ENCODE data around the gene C2CD4B.

C2CD4B gene

DNA sequence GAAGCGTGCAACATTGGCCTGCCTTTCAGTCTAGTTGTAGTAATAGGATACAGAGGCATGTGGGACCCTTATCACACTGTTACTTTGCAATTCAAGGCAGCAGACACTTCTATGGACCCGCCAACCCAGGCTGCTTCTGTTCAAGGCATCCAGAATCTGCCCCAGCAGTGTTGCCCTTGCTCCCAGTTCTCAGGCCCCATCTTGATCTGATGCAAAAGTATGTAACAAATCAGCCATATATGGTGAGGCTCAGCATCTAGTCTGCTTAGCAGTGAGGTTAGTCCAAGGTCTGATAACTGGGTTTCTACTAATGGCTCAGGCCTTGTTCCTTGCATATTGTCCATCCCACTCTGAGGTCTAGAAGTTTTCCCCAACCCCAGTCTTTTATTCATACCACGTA is 17.9 kb downstream of the C2CD4B start:
- no peak for DNase-seq

DNA sequence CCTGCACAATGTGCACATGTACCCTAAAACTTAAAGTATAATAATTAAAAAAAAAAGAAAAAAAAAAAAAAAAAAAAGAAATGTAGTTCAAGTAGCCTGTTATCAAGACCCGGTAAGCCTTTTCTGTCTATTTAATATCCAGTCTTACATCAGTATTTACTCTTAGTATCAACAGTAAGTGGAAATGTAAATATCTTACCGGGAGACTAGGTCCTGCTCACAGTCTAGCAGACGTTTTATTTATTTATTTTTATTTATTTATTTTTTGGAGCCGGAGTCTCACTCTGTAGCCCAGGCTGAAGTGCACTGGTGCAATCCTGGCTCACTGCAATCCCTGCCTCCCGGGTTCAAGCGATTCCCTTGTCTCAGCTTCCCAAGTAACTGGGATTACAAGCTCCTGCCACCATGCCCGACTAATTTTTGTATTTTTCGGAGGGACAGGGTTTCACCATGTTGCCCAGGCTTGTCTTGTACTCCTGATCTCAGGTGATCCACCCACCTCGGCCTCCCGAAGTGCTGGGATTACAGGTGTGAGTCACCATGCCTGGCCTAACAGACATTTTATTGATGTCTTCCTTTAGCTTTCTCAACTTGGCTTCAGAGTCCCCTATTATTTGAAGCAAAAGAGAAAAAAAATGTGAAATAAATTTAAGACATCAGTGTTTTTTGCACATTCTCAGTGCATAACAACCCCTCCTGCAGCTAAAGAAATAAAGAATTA is 19.9 kb downstream of the C2CD4B start:
- DNase-seq: no peak

GRCh38 chr15:62142736-62143135 is 22.3 kb downstream of the C2CD4B start:
- no peak for DNase-seq

DNA sequence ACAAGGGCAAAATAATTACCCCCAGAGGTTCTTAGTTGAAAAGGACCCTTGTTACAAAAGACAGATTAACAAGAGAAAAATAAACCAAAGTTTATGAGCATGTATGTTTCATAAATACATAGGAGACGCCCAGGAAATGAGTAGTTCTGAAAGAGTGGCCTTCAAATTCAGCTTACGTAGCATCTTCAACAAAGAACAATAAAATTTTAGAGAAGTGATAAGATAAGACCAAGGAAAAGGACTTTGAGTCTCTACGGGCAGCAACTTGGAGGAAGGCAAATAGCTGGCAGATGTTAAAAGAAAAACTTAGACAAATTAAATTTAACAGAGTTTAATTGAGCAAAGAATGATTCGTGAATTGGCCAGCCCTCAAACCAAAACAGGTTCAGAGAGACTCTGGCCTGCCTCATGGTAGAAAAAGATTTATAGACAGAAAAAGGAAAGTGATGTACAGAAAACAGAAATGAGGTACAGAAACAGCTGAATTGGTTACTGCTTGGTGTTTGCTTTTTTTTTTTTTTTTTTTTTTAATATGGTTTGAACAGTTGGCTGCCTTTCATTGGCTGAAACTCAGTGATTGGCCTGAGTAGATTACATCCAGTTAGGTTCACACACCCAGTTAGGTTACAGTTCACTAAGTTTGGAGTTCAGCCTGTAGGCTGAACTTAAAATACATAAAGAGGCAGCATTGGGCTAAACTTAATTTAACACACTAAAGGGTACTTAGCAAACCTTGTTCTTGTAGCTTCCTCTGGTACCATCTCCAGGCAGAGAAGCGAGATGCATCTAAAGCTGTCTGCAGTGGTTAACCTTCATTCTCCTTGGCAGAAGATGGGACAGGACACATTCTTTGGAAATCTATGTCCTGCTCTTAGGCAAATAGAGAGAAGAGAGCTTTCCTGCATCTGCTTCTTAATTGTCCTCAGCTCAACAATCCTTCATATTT is 23.2 kb downstream of the C2CD4B start:
- DNase-seq: no peak

- no peak for DNase-seq
Observed at GRCh38 chr15:62141200-62141599, 23.9 kb downstream of the C2CD4B start.

DNA sequence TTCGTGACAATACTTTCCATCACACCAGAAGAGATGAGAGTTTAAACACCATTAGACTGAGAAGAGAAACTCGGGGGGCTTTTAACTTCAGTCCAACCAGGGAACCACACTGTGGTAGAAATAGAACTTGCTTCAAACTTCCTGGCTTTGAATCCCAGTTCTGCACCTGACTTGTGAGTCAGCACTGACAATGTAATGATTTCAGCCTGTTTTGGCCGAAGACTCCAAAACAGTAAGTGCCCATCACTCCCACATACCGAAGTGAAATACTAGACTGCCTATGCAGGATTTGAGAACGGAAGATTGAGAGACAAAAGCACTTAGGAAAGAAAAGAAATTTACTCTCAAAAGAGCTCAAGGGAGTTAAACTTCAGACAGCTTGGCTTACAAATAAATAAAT is 27.0 kb downstream of the C2CD4B start:
- no peak for DNase-seq

- DNase-seq: no peak
Observed at GRCh38 chr15:62136911-62137865, 27.9 kb downstream of the C2CD4B start.

- no peak for DNase-seq
Observed at GRCh38 chr15:62135532-62136134, 29.5 kb downstream of the C2CD4B start.

DNA sequence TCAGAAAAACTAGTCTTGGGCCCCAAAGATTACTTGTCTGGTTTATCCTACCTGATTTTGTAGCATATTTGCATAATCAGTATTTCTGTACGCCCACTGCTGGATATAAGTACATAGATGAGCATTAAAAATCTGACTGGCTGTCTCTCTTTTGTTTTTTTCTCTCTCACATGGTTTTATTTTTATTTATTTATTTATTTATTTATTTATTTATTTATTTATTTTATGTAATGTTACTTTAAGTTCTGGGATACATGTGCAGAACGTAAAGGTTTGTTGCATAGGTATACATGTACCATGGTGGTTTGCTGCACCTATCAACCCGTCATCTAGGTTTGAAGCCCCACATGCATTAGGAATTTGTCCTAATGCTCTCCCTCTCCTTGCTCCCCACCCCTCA is 31.9 kb downstream of the C2CD4B start:
- DNase-seq: no peak

DNA sequence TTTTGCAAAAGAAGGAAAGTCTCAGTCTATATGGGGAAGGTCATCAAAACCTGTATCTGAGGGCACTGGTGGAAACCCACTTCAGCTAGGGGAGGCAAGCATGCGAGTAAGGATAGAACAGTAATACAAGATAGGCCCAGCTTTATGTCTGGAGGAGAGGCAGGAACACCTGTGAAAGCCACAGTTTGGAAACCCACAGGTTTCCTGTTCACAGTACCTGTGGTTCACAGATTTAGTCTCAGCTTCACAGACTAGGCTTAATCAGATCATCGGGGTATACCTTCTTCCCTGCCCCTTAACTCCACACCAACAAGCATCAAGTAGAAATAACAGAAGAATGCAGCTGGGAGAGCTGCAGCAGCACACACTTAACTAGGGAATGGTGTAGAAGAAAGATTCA is 36.2 kb downstream of the C2CD4B start:
- DNase-seq: no peak

GRCh38 chr15:62126364-62126763 is 38.7 kb downstream of the C2CD4B start:
- DNase-seq: no peak

DNA sequence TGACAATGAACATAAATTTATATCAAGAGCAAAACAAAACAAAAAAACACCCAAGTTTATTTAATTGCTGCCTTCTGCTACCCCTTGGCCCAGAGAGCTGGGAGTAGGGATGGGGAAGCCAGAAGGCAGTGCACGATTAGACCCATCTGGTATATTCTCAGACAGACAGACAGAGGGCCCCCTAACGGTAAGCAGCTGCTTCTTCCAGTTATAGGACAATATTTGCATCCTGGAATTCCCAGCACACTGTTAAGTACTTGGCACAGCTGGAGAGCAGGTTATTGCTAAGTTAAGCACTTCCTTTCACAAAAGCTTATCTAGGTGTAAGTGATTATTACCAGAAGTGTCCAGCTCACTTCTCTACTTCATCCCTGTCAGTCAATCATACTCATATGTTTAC is 39.3 kb downstream of the C2CD4B start:
- no peak for DNase-seq

DNA sequence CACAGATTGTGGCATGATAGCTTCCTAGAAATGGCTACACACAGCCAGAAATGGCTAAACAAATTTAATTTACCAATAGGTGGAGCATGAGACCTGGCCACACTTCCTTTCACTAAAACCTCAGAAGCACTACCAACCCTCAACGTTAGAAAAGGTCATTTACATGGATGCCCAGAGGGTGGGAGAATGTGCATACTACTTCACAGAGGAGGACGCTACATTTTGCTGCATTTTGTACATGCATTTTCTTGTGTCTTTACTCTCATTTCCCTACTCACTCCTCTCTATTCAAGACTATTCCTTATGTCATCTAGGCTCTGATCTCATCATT is 40.1 kb downstream of the C2CD4B start:
- DNase-seq: no peak

DNA sequence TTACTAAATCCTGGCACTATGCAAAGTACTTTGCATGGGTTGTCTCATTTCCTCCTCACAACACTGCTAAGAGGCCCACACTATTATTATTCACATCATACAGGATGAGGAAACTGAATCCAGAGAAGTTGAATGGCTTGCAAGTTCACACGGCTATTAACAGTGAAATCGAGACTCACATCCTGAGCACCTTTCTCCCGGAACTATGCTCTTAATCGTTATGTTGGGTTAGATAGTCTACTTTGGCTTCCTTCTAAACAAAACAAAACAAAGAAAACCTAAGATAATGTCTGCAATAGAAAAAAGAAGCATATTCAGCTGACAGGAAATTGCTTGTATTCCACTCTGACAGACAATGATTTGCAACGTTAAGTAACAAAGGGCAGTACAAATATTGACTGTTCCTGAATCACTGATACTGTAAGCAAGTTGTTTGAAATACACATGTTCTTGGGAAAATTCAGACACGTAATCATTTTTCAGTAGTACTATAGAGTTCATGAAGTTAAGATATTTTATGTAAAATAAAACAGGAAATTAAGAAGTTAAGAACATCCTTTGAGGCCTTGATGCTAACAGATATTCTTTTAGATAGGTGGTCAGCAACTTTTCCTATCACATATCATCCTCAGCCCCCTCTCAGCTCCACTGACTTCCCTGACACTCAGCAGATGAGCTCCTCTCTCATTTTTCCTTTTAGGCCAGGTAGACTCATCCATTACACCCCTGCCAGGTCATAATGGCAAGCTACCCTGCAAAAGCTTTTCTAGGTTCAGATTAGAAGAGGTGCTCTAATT is 40.7 kb downstream of the C2CD4B start:
- DNase-seq: no peak

DNA sequence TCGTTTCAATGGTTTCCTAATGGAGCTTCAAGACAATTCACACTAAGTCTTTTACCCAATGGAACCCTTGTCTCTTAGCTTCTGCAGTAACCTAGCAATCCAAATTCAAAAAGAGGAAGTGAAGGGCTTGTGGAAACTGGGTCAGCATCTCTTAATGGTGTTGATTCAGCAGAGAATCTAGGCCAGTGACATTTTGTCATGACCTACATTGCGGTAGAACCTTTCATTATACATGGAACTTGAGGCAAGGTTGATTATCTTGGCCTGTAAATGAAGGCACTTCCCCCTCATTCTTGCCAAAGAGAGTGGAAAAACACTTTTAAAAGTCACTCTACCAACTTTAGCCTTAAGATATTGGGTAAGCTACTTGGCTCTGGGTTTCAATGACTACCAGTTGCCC is 42.8 kb downstream of the C2CD4B start:
- no peak for DNase-seq

GRCh38 chr15:62121273-62122015 is 43.6 kb downstream of the C2CD4B start:
- no peak for DNase-seq

- DNase-seq: no peak
Observed at GRCh38 chr15:62120776-62121175, 44.3 kb downstream of the C2CD4B start.

- no peak for DNase-seq
Observed at GRCh38 chr15:62119874-62120273, 45.2 kb downstream of the C2CD4B start.

- DNase-seq: no peak
Observed at GRCh38 chr15:62119227-62119864, 45.7 kb downstream of the C2CD4B start.

DNA sequence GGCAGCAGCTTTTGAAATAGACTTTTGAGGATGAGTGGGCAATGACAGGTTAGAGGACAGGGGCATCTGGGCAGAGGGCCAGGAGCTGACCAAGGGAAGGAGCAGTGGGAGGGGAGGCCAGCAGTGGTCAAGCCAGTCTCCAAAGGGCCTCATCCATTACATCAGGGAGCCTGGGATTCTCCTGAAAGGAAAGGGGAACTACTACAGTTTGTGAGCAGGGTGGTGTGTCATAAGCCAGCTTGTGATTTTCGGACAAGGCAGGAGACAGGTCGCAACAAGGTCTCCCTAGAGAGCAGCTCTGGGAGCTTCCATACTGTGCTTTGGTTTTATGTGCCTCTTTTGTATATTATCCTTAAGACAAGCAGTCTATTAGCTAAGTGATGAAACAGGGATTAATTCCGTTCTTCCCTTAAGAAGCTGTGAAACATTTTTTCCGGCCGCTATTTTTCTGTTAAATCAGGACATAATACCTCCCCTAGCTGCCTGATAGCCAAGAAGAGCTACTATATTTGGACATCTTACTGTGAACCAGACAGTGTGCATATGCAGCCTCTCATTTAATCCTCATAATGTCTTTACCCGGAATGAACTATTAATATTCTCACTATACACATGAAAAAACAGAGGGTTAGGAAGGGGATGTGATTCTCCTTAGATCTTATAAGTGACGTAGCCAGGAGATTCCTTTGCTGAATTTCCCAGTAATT is 46.4 kb downstream of the C2CD4B start:
- no peak for DNase-seq
